Activated CD8-positive, alpha-beta T cell treated with anti-CD3 and anti-CD28 coated beads, Interleukin-2, amount 10 ng/mL, durations not matched to agents 7 days and 5 days (primary cell): Measurements from ENCODE around the gene MIER2. TPM values are rescaled to one million over a fixed set of nuclear protein-coding genes. Genes with fewer than 3 reads are reported as not detected.
"Not testable (repeated sequence)": the region's sequence is repeated elsewhere in the genome, so short reads cannot be mapped to it uniquely, and the experiment has no call there.

Experiments
- ATAC-seq: fragments of 150-1000 bp; cut with Tn5 transposase; one replicate; pipeline ENCODE4 v1.10.0; 2021; ENCODE audit warnings: moderate library complexity
- CTCF ChIA-PET: fragments of 350-600 bp; sonication (Branson Sonifier 250); formaldehyde crosslinking; loops from one replicate; lab custom pipeline; 2021; ENCODE audit warnings: antibody characterized with exemption; lab: Charles Lee
- POLR2A ChIA-PET: fragments of 350-600 bp; sonication (Branson Sonifier 250); formaldehyde crosslinking; loops from one replicate; lab custom pipeline; 2021; ENCODE audit warnings: antibody characterized with exemption; lab: Charles Lee
- DNase-seq: peaks from one replicate; pipeline ENCODE4 v3.0.0-alpha.2; 2020
- H3K27ac Mint-ChIP-seq: one replicate; pipeline ENCODE4 v1.8.0; 2021; ENCODE audit warnings: mild to moderate bottlenecking, mixed read lengths
- H3K27me3 Mint-ChIP-seq: one replicate; pipeline ENCODE4 v1.8.0; 2021; ENCODE audit warnings: low read depth, mixed read lengths
- H3K36me3 Mint-ChIP-seq: one replicate; pipeline ENCODE4 v1.8.0; 2021; ENCODE audit warnings: low read depth, mixed read lengths
- H3K4me1 Mint-ChIP-seq: one replicate; pipeline ENCODE4 v1.8.0; 2021; ENCODE audit warnings: low read depth, mixed read lengths
- H3K4me3 Mint-ChIP-seq: one replicate; pipeline ENCODE4 v1.8.0; 2021; ENCODE audit warnings: mild to moderate bottlenecking, mixed read lengths
- H3K9me3 Mint-ChIP-seq: one replicate; pipeline ENCODE4 v1.8.0; 2022; ENCODE audit warnings: mixed read lengths; ENCODE audit not compliant: insufficient read depth
- total RNA-seq, 2 experiments: library from RNA; stranded (reverse); gene quantifications; one replicate each; pipeline ENCODE4 v1.2.3, GENCODE V29; 2021

The MIER2 gene, protein sequence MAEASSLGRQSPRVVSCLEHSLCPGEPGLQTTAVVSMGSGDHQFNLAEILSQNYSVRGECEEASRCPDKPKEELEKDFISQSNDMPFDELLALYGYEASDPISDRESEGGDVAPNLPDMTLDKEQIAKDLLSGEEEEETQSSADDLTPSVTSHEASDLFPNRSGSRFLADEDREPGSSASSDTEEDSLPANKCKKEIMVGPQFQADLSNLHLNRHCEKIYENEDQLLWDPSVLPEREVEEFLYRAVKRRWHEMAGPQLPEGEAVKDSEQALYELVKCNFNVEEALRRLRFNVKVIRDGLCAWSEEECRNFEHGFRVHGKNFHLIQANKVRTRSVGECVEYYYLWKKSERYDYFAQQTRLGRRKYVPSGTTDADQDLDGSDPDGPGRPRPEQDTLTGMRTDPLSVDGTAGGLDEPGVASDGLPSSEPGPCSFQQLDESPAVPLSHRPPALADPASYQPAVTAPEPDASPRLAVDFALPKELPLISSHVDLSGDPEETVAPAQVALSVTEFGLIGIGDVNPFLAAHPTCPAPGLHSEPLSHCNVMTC
- total RNA-seq, result 10 to 100 TPM; 21.6 to 23.1 TPM

DNA sequence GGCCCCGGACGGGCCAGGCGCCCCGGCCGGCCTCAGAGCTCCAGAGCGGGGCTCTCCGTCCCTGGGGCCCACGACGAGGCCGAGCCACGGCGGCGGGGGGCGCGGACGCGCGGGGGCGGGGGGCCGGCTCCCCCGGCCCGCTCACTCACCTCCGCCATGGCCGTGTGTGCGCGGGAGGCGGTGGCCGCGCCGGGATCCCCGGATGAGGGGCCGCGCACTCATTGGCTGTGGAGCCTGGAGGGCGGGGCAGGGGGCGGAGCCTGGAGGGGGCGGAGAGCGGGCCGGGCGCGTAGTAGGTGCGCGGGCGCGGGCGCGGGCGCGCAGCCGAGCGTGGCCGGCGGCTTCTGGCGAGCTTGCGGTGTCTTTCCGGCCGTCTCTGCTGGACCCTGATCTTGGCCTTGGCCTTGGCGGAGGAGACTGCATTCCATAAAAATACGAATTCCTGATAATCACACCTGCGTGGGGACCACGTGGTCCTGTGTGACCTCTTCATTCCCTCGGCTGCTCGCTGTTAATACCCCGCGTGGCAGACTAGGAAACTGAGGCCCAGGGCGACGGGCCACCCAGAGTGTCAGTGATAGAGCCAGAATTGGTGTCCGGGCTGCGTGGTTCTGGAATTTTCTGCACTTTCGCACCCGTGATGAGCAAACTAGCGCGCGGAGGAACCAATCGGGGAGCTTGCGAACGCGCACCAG, at the start of gene MIER2:
Gene MIER2, minus strand, starts transcription at position 172 of the 695 bp plus-strand sequence. Its CDS starts 14 bp downstream, at position 158.
- DNase-seq (peak; percentile 88), ATAC-seq (peak; percentile 93)
- Mint-ChIP-seq H3K36me3 (peaks cover 10% of the 10 kb centered on the region), H3K4me3 (peak within 1 kb of the TSS; percentile 74), H3K27ac (peak within 1 kb of the TSS; percentile 65), H3K27me3 (peaks cover 8% of the 10 kb centered on the region), H3K4me1 (peaks cover 41% of the 10 kb centered on the region), H3K9me3 (no peaks in the 10 kb centered on the region)
- CTCF ChIA-PET, result no interaction called here
- POLR2A ChIA-PET, result no interaction called here

DNA sequence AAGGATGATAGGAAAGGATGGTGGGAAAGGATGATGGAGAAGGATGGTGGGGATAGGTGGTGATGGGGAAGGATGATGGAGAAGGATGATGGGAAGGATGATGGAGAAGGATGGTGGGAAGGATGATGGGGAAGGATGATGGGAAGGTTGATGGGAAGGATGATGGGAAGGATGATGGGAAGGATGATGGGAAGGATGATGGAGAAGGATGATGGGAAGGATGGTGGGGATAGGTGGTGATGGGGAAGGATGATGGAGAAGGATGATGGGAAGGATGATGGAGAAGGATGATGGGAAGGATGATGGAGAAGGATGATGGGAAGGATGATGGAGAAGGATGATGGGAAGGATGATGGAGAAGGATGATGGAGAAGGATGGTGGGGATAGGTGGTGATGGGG, 49.0 kb upstream of the MIER2 start:
- H3K27ac Mint-ChIP-seq, result peak overlapping the region; percentile 73
- H3K4me3 Mint-ChIP-seq, result peak overlapping the region; percentile 53

DNA sequence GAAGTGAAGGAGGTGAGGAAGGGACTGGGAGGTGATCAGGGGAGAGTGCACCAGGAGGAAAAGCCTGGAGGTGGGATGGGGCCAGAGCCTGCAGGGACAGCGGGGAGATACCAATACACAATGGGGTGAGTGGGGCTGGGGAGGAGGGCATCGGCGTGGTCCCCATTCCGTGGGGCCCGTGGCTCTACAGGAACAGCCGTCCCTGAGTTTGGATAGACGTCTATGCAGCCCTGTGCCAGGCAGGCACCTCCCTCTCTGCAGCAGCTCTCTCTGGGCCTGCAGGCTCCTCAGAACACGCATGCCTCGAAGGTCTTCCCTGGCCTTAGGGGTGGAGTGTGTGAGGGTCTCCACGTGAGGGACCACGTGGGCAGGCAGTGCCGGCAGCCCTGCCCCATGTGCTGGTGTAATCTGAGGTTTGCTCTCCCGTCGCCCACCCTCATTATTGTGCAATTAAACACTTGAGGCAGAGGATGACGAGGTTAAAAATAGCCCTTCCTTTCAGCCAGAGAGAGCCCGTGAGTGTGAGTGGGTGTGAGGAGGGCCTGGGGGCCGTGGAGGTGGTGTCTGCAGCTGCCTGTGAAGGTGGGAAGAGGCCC, 47.9 kb upstream of the MIER2 start:
- peaks cover 6% of the 10 kb centered on the region for H3K27me3 Mint-ChIP-seq
- H3K4me3 Mint-ChIP-seq, result no peak overlapping the region
- H3K9me3 Mint-ChIP-seq, result peaks cover 10% of the 10 kb centered on the region
- H3K27ac Mint-ChIP-seq, result no peak overlapping the region
- no peaks in the 10 kb centered on the region for H3K4me1 Mint-ChIP-seq
- CTCF ChIA-PET, result no interaction called here
- DNase-seq, result no peak
- peaks cover 7% of the 10 kb centered on the region for H3K36me3 Mint-ChIP-seq
- POLR2A ChIA-PET, result no interaction called here
- ATAC-seq, result no peak

More for the DNA sequence above, 49.0 kb upstream of the MIER2 start:
- H3K4me1 Mint-ChIP-seq, H3K27me3 Mint-ChIP-seq, ATAC-seq, CTCF ChIA-PET, DNase-seq, H3K9me3 Mint-ChIP-seq, H3K36me3 Mint-ChIP-seq: not testable (repeated sequence)
- POLR2A ChIA-PET, result interaction anchor here (0.7 kb wide), 1 partner anchor 881 kb away, joined by 3 read pairs; no protein-coding TSS in a partner anchor

DNA sequence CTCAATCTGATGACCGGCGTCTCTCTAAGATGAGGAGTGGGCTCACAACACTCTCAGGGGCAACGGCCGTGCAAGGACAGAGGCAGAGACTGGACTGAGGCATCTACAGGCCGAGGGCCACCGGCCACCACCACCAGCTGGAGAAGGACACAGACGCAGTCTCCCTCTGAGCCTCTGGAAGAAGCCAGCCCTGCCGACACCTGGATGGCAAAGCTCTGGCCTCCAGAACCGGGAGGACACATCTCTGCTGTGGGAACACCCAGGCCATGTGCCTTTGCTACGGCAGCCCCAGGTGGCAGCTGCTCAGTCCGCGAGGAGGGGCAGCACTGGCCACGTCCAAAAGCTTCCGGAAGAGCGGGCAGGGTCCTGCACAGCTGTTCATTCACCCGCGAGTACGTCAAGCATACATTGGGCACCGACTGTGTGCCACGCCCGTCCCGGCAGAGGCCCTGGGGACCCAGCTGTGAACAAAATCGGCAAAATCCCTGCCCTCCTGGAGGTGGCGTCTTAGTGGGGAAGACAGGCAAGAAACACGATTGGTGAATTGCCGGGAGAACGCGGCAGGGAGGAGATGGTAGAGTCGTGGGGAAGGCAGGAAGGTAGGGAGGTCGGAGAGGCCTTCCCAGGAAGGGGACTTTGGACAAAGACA, 47.3 kb upstream of the MIER2 start:
- DNase-seq (no peak), ATAC-seq (no peak)
- ChIA-PET POLR2A (no interaction called here), CTCF (no interaction called here)
- Mint-ChIP-seq H3K4me3 (no peak overlapping the region), H3K27ac (no peak overlapping the region), H3K9me3 (peaks cover 10% of the 10 kb centered on the region), H3K4me1 (no peaks in the 10 kb centered on the region), H3K36me3 (peaks cover 7% of the 10 kb centered on the region), H3K27me3 (peaks cover 9% of the 10 kb centered on the region)

DNA sequence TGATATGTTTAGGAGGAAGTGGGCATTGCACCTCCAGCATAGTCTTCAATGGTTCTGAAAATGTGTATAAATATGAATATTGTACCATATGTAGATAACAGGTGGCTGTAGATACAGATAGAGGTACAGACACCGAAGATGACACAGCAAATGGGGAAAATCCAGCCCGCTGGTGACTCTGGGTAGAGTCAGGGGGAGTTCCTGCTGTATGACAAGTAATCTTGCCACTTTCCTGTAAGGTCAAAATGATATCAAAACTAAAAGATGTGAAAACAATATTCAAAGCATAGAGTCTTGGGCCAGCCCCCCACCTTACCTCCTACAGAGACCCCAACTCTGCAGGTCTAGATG, 46.6 kb upstream of the MIER2 start:
- no peak for ATAC-seq
- Mint-ChIP-seq H3K9me3 (peaks cover 10% of the 10 kb centered on the region), H3K4me1 (no peaks in the 10 kb centered on the region), H3K27ac (no peak overlapping the region), H3K36me3 (peaks cover 7% of the 10 kb centered on the region), H3K27me3 (peaks cover 14% of the 10 kb centered on the region), H3K4me3 (no peak overlapping the region)
- CTCF ChIA-PET, result no interaction called here
- no peak for DNase-seq
- POLR2A ChIA-PET, result no interaction called here

DNA sequence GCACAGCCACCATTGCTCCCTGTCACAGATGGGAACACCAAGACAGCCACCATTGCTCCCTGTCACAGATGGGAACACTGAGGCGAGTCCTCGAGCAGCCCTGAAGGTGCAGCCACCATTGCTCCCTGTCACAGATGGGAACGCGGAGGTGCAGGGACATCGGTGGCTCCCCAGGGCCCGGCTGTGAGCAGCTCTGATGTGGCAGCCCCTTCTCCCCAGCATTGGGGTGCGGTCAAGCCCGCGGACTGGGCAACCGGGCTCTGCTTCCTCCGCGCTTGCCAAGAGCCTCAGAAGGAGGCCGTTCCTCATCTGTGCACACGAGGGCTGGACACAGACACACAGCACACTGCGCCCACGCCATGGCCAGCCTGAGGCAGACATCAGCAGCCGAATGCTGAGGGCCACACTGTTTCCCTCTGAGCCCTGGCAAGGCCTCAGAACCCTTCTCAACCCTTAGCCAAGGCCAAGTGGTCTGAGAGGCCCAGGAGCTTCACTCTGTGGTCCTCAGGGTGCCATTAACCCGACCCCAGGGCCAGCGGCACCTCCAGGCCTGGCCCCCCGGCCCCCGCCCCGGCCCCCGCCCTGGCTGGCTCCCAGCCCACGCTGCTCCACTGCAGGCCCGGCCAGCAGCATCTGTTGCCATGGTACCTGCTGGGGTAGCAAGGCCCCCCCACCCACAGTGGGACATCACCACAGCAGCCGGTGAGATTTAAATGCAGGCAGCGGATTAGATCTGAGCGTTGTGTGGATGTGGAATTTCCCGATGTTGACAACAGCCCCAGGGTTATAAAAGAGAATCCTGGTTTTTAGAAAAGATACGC, 46.0 kb upstream of the MIER2 start:
- CTCF ChIA-PET, result no interaction called here

DNA sequence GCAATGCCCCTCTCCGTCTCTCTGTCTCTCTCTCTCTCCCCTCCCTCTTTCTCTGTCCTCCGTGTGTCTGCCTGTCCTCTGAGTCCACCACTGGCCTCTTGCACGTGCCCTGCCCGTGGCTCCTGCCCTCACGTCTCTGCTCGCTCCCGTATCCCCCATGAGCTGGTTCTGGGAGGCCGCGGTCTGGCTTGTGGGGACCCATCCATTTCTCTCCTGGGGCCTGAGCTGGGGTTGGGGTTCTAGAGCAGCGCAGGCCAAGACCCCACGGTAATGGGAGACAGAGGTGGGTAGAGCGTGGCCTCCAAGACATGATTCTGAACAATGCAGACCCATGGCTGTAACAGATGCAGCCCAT, 45.3 kb upstream of the MIER2 start:
- Mint-ChIP-seq H3K27me3 (peaks cover 25% of the 10 kb centered on the region), H3K4me1 (no peaks in the 10 kb centered on the region), H3K9me3 (peaks cover 10% of the 10 kb centered on the region), H3K4me3 (no peak overlapping the region), H3K36me3 (peaks cover 3% of the 10 kb centered on the region), H3K27ac (no peak overlapping the region)
- ATAC-seq (no peak), DNase-seq (no peak)
- CTCF ChIA-PET, result no interaction called here
- POLR2A ChIA-PET, result no interaction called here

More for the DNA sequence above, 46.0 kb upstream of the MIER2 start:
- Mint-ChIP-seq H3K4me3 (no peak overlapping the region), H3K4me1 (no peaks in the 10 kb centered on the region), H3K36me3 (peaks cover 4% of the 10 kb centered on the region), H3K27ac (no peak overlapping the region), H3K9me3 (peaks cover 10% of the 10 kb centered on the region), H3K27me3 (peaks cover 20% of the 10 kb centered on the region)
- POLR2A ChIA-PET, result no interaction called here
- DNase-seq (no peak), ATAC-seq (no peak)

DNA sequence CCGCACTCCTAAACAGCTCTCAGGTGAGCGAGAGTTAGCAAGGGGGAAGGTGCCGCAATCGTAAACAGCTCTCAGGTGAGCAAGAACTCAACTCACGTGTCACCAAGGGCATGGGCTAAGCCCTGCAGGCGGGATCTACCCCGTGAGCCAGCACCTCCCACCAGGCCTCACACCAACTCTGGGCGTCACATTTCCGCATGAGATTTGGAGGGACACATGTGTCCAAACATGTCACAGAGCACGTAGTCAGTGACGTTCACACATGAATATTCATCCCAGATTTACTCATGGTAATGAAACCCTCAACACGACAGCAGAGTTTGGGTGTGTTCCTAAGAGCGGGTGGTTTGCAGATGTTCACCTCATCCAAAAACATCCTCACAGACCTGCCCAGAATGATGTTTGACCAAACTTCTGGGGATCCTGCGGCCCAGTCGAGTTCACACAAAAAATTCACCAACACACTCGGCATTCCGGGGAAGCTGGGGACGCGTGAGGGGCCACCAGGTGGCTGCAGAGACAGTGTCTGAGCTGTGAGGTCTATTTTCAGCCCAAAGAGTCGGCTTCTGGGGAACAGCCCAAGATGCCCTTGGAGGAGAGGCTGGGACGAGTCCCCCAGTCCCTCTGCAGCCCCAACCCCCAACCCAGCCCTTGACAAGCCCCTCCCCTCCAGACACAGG, 44.8 kb upstream of the MIER2 start:
- DNase-seq (no peak), ATAC-seq (no peak)
- CTCF ChIA-PET, result no interaction called here
- Mint-ChIP-seq H3K27me3 (peaks cover 29% of the 10 kb centered on the region), H3K27ac (no peak overlapping the region), H3K4me1 (no peaks in the 10 kb centered on the region), H3K9me3 (peaks cover 10% of the 10 kb centered on the region), H3K36me3 (peaks cover 3% of the 10 kb centered on the region), H3K4me3 (no peak overlapping the region)
- POLR2A ChIA-PET, result no interaction called here

DNA sequence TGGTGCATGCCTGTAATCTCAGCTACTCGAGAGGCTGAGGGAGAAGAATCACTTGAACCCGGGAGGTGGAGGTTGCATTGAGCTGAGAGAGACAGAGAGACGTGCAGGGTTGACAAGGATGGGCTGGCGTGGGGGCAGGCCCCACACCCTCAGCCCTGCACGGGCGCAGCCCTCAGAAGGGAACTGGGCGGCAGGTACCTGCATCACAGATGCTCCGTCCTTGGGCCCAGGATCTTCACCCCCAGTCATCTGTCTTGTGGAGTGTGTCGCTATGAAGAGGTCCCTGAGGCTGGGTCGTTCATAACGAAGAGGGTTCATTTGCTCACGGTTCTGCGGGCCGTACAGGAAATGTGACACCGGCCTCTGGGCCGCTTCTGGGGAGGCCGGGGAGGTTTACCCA, 44.1 kb upstream of the MIER2 start:
- H3K4me3 Mint-ChIP-seq, result no peak overlapping the region
- H3K36me3 Mint-ChIP-seq, result peaks cover 3% of the 10 kb centered on the region
- DNase-seq, result no peak
- ATAC-seq, result no peak
- H3K27ac Mint-ChIP-seq, result no peak overlapping the region
- H3K27me3 Mint-ChIP-seq, result peaks cover 35% of the 10 kb centered on the region
- H3K4me1 Mint-ChIP-seq, result no peaks in the 10 kb centered on the region
- ChIA-PET POLR2A (no interaction called here), CTCF (no interaction called here)
- peaks cover 10% of the 10 kb centered on the region for H3K9me3 Mint-ChIP-seq

DNA sequence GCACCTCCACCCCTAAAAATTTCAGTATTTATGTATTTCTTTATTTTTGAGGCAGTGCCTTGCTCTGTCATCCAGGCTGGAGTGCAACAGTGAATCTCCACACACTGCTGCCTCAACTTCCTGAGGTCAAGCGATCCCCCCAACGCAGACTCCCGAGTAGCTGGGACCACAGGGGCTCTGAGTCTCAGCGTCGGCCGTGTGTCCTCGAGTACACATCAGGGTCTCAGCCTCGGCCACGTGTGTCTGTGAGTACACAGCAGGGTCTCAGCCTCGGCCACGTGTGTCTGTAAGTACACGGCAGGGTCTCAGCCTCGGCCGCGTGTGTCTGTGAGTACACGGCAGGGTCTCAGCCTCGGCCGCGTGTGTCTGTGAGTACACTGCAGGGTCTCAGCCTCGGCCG, 43.2 kb upstream of the MIER2 start:
- Mint-ChIP-seq H3K27me3 (peaks cover 43% of the 10 kb centered on the region), H3K9me3 (peaks cover 6% of the 10 kb centered on the region), H3K4me1 (peaks cover 7% of the 10 kb centered on the region), H3K4me3 (no peak overlapping the region), H3K36me3 (no peaks in the 10 kb centered on the region), H3K27ac (no peak overlapping the region)
- ChIA-PET POLR2A (no interaction called here), CTCF (no interaction called here)
- no peak for DNase-seq
- ATAC-seq, result no peak
